Coronary artery (tissue), 2 donors: ENCODE measurements around the gene DTNA.
"Not testable (repeated sequence)": the region's sequence is repeated elsewhere in the genome, so short reads cannot be mapped to it uniquely, and the experiment has no call there.

Source experiments
- DNase-seq: peaks from one replicate; pipeline ENCODE4 v3.0.0-alpha.2; 2017; ENCODE audit warnings: low spot score
- H3K27ac ChIP-seq, 2 donors: fragments of 200-600 bp; sonication (generic); one replicate each; pipeline ENCODE4 v1.5.1; 2016 to 2019
- H3K4me3 ChIP-seq: fragments of 200-600 bp; sonication (generic); 2 replicates; pipeline ENCODE4 v1.5.1; 2016; ENCODE audit warnings: mild to moderate bottlenecking, moderate library complexity
- TF ChIP-seq, protein P1 (sequence below): fragments of 200-600 bp; sonication (generic); IDR thresholded peaks from one replicate; pipeline ENCODE4 v1.5.1; 2019; ENCODE audit warnings: antibody characterized with exemption

DTNA gene

DNA sequence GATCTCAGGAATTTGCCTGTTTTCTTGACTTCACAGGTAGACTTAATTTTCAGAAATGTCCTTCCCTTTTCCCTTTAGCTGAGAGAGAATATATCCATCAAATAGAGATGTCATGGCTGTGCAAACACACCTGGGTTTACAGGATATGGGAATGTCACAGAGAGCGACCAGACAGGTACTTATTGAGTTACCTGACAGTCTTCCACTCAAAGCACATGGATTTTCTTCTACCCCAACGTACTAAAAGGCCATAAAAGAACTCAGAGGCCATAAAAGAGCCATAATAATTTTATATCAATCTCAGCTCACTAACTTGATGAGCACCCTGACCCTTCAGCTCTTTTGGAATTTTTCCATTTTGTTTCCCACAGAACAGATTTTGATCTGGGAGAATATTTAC lies 5.3 kb upstream of the DTNA start:
- no peak for DNase-seq
- H3K4me3 ChIP-seq = no peak overlapping the region
- TF ChIP-seq, protein P1, sequence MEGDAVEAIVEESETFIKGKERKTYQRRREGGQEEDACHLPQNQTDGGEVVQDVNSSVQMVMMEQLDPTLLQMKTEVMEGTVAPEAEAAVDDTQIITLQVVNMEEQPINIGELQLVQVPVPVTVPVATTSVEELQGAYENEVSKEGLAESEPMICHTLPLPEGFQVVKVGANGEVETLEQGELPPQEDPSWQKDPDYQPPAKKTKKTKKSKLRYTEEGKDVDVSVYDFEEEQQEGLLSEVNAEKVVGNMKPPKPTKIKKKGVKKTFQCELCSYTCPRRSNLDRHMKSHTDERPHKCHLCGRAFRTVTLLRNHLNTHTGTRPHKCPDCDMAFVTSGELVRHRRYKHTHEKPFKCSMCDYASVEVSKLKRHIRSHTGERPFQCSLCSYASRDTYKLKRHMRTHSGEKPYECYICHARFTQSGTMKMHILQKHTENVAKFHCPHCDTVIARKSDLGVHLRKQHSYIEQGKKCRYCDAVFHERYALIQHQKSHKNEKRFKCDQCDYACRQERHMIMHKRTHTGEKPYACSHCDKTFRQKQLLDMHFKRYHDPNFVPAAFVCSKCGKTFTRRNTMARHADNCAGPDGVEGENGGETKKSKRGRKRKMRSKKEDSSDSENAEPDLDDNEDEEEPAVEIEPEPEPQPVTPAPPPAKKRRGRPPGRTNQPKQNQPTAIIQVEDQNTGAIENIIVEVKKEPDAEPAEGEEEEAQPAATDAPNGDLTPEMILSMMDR = no peak

DNA sequence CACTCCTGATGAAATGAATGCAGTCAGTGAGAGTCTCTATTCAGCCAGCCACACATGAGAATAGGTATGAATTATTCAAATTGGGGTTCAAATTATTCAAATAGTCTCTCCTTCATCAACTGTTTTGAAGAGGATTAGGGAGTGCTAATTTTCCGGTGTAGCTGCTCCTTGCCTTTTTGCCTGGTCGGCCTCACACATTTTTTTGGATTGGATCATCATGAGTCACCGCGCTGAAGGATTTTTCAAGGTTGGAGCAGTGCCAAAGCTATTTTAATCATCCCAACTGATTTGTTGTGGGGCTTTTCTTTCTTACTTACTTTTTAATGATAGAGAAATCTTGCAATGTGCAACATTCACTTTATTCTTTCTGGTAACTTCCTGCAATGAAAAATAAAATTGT lies 2.4 kb upstream of the DTNA start:
- TF ChIP-seq, protein P1 = no peak
- no peak for DNase-seq
- Histone ChIP-seq H3K27ac (peak overlapping the region; percentile 76 to 79), H3K4me3 (peak overlapping the region; percentile 36)

More for the DNA sequence above, 5.3 kb upstream of the DTNA start:
- H3K27ac ChIP-seq = no peak overlapping the region

DNA sequence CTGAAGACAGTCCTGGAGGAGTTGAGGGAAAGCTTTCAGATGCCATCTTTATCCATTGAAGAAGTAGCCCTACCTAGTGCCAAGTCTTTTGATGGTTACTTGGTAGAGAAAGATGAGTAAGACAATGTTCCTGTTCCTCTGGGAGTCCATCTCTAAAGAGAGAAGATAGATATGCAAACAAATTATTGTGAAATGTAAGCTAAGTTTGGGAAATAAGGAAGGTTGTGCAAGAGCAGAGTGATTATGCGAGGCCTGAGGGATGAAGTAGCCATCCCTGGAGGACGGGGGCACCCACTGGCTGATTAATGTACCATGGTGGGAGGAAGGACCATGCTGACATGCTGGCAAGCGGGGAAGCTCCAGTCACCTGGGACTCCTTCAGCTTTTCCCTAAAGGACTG lies 994 bp upstream of the DTNA start:
- Histone ChIP-seq H3K4me3 (no peak overlapping the region), H3K27ac (peak overlapping the region; percentile 22 to 76)
- no peak for DNase-seq
- TF ChIP-seq, protein P1 = no peak

DNA sequence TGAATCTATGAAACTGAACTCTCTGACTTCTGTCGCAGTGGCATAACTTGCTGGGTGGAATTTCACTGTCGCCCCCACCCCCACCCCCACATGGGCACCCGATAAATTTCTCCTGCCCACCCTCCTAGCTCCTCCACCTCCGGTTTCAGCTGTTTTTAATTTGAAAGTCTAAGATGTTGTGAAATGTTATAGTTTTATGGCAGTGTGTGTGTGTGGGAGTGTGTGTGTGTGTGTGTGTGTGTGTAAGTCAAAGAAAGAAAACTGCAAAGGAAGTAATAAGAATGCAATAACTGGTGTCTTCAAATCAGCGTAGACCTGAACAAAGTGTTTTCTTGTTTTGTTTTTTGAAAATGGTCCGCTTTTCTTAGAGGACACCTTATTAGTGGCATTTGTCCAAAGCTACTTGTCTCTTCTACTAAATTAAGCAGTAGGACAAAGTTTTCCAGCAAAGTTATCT lies 388 bp downstream of the DTNA start:
- Histone ChIP-seq H3K4me3 (peak overlapping the region; percentile 52), H3K27ac (peak overlapping the region; percentile 22 to 71)
- TF ChIP-seq, protein P1 = no peak
- DNase-seq = no peak

DNA sequence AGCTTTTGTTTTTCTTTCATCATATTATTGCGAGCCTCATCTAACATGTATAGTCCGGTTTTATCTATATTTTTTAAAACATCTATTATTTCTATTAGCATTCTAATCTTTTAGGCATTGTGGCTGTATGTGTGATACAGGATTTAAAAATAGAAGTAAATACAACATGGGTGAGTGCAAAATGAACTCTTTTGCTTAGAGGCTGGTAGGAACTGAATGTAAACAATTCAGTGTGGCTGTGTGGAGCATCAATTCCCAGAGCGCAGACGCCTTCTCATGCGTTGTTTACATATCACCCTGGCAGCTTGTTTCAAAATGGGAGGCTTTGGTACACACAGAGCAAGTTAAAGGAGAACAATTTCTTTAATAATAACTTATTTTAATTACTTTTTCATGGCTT lies 836 bp downstream of the DTNA start:
- H3K4me3 ChIP-seq = peak overlapping the region; percentile 52
- DNase-seq = no peak
- TF ChIP-seq, protein P1 = no peak
- peak overlapping the region in 1 of 2 donors; percentile 22 for H3K27ac ChIP-seq

DNA sequence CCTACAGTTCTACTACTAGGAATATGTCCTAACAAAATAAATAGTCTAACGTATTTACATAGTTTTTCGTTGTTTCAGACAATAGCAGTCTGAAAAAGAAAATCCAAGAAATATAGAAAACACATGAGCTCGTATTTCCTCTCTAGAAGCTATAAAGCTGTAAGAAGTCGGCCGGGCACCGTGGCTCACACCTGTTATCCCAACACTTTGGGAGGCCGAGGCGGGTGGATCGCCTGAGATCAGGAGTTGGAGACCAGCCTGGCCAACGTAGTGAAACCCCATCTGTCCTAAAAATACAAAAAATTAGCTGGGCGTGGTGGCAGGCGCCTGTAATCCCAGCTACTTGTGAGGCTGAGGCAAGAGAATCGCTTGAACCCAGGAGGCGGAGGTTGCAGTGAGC lies 6.0 kb downstream of the DTNA start:
- H3K27ac ChIP-seq, H3K4me3 ChIP-seq, DNase-seq: not testable (repeated sequence)

DNA sequence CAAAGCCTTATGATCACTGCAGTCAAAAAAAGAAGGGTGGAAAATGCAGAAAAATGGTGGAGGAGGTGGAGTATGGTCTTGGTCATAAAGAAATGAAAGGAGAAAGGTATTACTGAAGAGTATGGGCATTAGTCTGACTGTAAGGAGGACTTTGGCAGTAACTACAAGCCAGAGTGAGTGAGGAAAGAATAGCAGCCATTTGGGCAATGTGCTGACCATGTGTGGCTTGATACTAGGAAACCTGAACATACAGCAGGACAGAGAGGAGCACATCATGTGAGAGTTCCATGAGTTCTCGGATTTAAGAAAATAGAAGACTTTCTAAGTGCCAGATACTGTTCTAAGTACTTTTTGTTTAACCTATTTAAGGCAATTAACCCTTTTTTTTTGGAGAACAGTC lies 8.5 kb downstream of the DTNA start:
- no peak for DNase-seq
- Histone ChIP-seq H3K4me3 (no peak overlapping the region), H3K27ac (no peak overlapping the region)
- TF ChIP-seq, protein P1 = no peak

DNA sequence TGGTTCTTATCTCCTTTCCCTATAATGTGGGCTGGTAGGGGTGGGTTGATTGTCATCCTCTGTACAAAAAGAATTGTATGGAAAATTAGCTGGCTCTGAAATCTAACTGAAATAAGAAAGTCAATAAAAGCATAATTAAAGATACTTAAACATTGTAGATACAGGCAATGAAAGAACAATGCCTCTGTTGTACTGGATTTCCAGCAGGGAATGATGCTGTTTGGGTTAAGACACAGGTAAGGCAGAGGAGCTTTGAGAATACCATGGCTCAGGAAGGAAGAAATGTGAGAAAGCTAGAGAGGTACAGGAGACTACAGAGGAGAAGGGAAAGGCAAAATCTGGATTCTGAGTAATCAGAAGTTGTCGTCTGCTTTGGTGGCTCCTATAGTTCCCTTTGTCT lies 10.1 kb downstream of the DTNA start:
- Histone ChIP-seq H3K27ac (no peak overlapping the region), H3K4me3 (no peak overlapping the region)
- TF ChIP-seq, protein P1 = no peak
- DNase-seq = no peak
